Smooth muscle cell (in vitro differentiated cells): Measurements from ENCODE around the gene NBAS. TPM values are rescaled to one million over a fixed set of nuclear protein-coding genes. Genes with fewer than 3 reads are reported as not detected.
"Not testable (repeated sequence)": the region's sequence is repeated elsewhere in the genome, so short reads cannot be mapped to it uniquely, and the experiment has no call there.

ENCODE experiments used
- DNase-seq: peaks from one replicate; lab custom pipeline; 2025; ENCODE audit not compliant: unreplicated experiment; lab: John Stamatoyannopoulos, UW
- H2AFZ ChIP-seq: fragments of 200-600 bp; sonication (generic); 2 replicates; pipeline ENCODE4 v1.6.0; 2016; ENCODE audit warnings: antibody characterized with exemption, low read depth, mild to moderate bottlenecking
- H3F3A ChIP-seq: fragments of 200-600 bp; sonication (generic); 2 replicates; pipeline ENCODE4 v1.6.0; 2017; ENCODE audit warnings: antibody characterized with exemption, low read depth
- H3K27ac ChIP-seq: fragments of 200-600 bp; sonication (generic); 2 replicates; pipeline ENCODE4 v1.5.1; 2016; ENCODE audit warnings: low read depth, mild to moderate bottlenecking
- H3K27me3 ChIP-seq: fragments of 200-600 bp; sonication (generic); 2 replicates; pipeline ENCODE4 v1.6.1; 2016; ENCODE audit warnings: low read depth, mild to moderate bottlenecking
- H3K36me3 ChIP-seq: fragments of 200-600 bp; sonication (generic); 2 replicates; pipeline ENCODE4 v1.5.1; 2016; ENCODE audit warnings: low read depth
- H3K4me1 ChIP-seq: fragments of 200-600 bp; sonication (generic); 2 replicates; pipeline ENCODE4 v1.5.1; 2016; ENCODE audit warnings: low read depth
- H3K4me2 ChIP-seq: fragments of 200-600 bp; sonication (generic); 2 replicates; pipeline ENCODE4 v1.6.0; 2016; ENCODE audit warnings: mild to moderate bottlenecking
- H3K4me3 ChIP-seq: fragments of 200-600 bp; sonication (generic); 2 replicates; pipeline ENCODE4 v1.5.1; 2016; ENCODE audit warnings: mild to moderate bottlenecking
- H3K79me2 ChIP-seq: fragments of 200-600 bp; sonication (generic); 2 replicates; pipeline ENCODE4 v1.6.0; 2016; ENCODE audit warnings: low read depth, mild to moderate bottlenecking
- H3K9ac ChIP-seq: fragments of 200-600 bp; sonication (generic); 2 replicates; pipeline ENCODE4 v1.6.0; 2016; ENCODE audit warnings: low read depth
- H3K9me3 ChIP-seq: fragments of 200-600 bp; sonication (generic); replicated peaks from 2 replicates; pipeline ENCODE4 v1.5.1; 2016; ENCODE audit warnings: low read depth
- H4K20me1 ChIP-seq: fragments of 200-600 bp; sonication (generic); 2 replicates; pipeline ENCODE4 v1.6.0; 2016; ENCODE audit warnings: low read depth
- CTCF ChIP-seq: fragments of 200-600 bp; sonication (generic); IDR thresholded peaks from 2 replicates; pipeline ENCODE4 v1.5.1; 2017; ENCODE audit warnings: borderline replicate concordance, mild to moderate bottlenecking, antibody characterized with exemption; ENCODE audit not compliant: insufficient read depth, poor library complexity, severe bottlenecking
- WGBS: methylation state at CpG from one replicate; pipeline ENCODE4 v1.1.7; 2016; ENCODE audit warnings: low lambda C conversion rate; 5-methylcytosine and 5-hydroxymethylcytosine counted together
- polyA plus RNA-seq: library from polyadenylated mRNA; unstranded; fragments of >200 nt; fragmentation: Nextera tagmentation; extraction: Ambion mirVana; gene quantifications from 2 replicates; pipeline ENCODE4 v1.2.1, GENCODE V29; 2016
- total RNA-seq: library from RNA; depleted of rRNA; stranded (reverse); fragments of >200 nt; gene quantifications from 2 replicates; pipeline ENCODE4 v1.2.3, GENCODE V29; 2014

NBAS gene
- total and polyA plus RNA-seq, 2 experiments from 2014 or later = 31.2 to 51.1 TPM

GRCh38 chr2:15521641-15522181 lies 39.4 kb downstream of the NBAS start:
- Histone ChIP-seq H3K36me3 (peaks cover 6% of the 10 kb centered on the region), H3K27ac (no peak overlapping the region), H3K4me2 (no peak overlapping the region), H3K27me3 (no peaks in the 10 kb centered on the region), H3K9ac (no peak overlapping the region), H3F3A (no peaks in the 10 kb centered on the region), H4K20me1 (peaks cover 2% of the 10 kb centered on the region), H3K4me3 (no peak overlapping the region), H2AFZ (no peak overlapping the region), H3K9me3 (no peaks in the 10 kb centered on the region), H3K79me2 (peaks cover 3% of the 10 kb centered on the region), H3K4me1 (no peaks in the 10 kb centered on the region)
- 66% methylated on average over 2 of the region's 2 CpGs for WGBS
- no peak for DNase-seq
- no peak for TF ChIP-seq CTCF

- no peak for TF ChIP-seq CTCF
- Histone ChIP-seq H3K36me3 (no peaks in the 10 kb centered on the region), H3F3A (no peaks in the 10 kb centered on the region), H3K9ac (no peak overlapping the region), H2AFZ (no peak overlapping the region), H3K4me3 (no peak overlapping the region), H3K79me2 (peaks cover 3% of the 10 kb centered on the region), H3K27ac (no peak overlapping the region), H4K20me1 (peaks cover 9% of the 10 kb centered on the region), H3K27me3 (no peaks in the 10 kb centered on the region), H3K9me3 (no peaks in the 10 kb centered on the region), H3K4me2 (no peak overlapping the region), H3K4me1 (no peaks in the 10 kb centered on the region)
- 100% methylated on average over 5 of the region's 5 CpGs for WGBS
- DNase-seq = no peak
Observed at GRCh38 chr2:15520346-15520745, 40.8 kb downstream of the NBAS start.

- not testable (repeated sequence) for H3K27ac ChIP-seq, H3K9ac ChIP-seq, H3K79me2 ChIP-seq, H3K9me3 ChIP-seq, H3K27me3 ChIP-seq, H3F3A ChIP-seq, DNase-seq, H3K4me1 ChIP-seq, H2AFZ ChIP-seq, H3K4me3 ChIP-seq, H3K36me3 ChIP-seq, H3K4me2 ChIP-seq
- H4K20me1 ChIP-seq = peaks cover 11% of the 10 kb centered on the region
- WGBS = 97% methylated on average over 3 of the region's 3 CpGs
Observed at GRCh38 chr2:15518759-15519158, 42.4 kb downstream of the NBAS start.

- Histone ChIP-seq H2AFZ (no peak overlapping the region), H3K27ac (no peak overlapping the region), H3K4me2 (no peak overlapping the region), H3K4me3 (no peak overlapping the region), H3K27me3 (no peaks in the 10 kb centered on the region), H3F3A (no peaks in the 10 kb centered on the region), H3K9ac (no peak overlapping the region), H3K79me2 (peaks cover 3% of the 10 kb centered on the region), H3K9me3 (no peaks in the 10 kb centered on the region), H3K4me1 (no peaks in the 10 kb centered on the region), H3K36me3 (peaks cover 8% of the 10 kb centered on the region), H4K20me1 (peaks cover 17% of the 10 kb centered on the region)
- DNase-seq = no peak
- TF ChIP-seq CTCF = no peak
- 94% methylated on average over 2 of the region's 2 CpGs for WGBS
Observed at GRCh38 chr2:15517793-15518192, 43.3 kb downstream of the NBAS start.
